OCI-LY3 (cell line): ENCODE measurements around the gene VMP1.
"Not testable (repeated sequence)": the region's sequence is repeated elsewhere in the genome, so short reads cannot be mapped to it uniquely, and the experiment has no call there.

Source experiments
- CTCF ChIP-seq: fragments of 200-600, 300-600 bp; sonication (generic); IDR thresholded peaks from 2 replicates; pipeline ENCODE4 v1.5.1; 2014; ENCODE audit warnings: antibody characterized with exemption, low read length, low read depth
- EZH2phosphoT487 ChIP-seq: fragments of 200-600 bp; shearing (Covaris generic); IDR thresholded peaks from 2 replicates; pipeline ENCODE4 v1.6.1; 2018; ENCODE audit warnings: antibody characterized with exemption, mixed run types, low read depth

GRCh38 chr17:59780548-59780947 lies 73.1 kb downstream of the VMP1 start:
- TF ChIP-seq CTCF, EZH2phosphoT487: not testable (repeated sequence)
